CD4-positive, alpha-beta T cell treated with Interleukin-2 at 100 ng/mL for 4 hours (primary cell): Measurements from ENCODE around the gene C1QTNF4.
"Not testable (repeated sequence)": the region's sequence is repeated elsewhere in the genome, so short reads cannot be mapped to it uniquely, and the experiment has no call there.

ENCODE experiments used
- DNase-seq: peaks from one replicate; pipeline ENCODE4 v3.0.0-alpha.2; 2020; ENCODE audit warnings: low spot score

C1QTNF4 gene

DNA sequence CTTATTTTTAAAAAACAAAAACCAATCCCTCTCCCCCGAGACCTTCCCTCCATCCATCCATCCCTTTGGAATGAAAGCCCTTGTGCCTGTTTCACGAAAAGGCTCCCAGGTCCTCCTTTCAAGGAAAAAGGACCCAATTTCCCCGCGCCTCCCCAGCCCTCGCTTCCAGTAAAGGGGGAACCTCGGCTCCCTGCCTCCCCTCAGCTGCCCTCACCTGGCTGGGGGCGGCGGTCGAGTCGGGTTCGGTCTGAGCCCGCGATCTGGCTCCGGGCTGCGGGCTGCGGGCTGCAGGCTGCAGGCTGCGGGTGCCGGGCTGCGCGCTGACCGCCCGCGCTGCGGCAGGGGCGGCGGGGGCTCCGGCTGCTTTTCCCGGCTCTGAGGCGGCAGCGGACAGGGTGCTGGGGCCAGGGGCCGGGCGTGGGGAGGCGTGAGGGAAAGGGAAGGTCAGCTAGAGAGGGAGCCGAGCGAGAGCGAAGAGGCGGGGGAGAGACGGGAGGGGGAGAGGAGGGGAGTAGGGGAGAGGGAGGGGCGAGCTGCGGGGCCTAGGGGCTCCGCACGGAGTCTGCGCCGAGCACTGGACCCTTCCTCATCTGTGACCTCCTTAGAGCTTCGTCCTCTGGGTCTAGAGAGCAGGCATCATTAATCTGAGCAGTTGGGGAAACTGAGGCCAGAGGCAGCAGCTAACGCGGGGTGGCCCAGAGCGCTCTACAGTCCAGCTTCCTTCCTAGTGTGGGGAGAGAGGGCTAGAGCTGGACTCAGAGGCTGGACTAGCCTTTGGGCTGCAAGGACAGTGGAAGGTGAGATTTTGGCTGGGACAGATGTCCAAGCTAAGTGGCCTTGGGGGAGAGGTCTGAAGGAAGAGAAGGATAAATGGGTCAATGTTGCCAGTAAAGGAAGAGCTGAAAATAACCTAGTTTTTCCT, at the start of gene C1QTNF4:
Gene C1QTNF4, minus strand, starts transcription at position 478 of the 922 bp plus-strand sequence. CDS start 3,601 bp downstream, outside the sequence.
- no peak for DNase-seq

DNA sequence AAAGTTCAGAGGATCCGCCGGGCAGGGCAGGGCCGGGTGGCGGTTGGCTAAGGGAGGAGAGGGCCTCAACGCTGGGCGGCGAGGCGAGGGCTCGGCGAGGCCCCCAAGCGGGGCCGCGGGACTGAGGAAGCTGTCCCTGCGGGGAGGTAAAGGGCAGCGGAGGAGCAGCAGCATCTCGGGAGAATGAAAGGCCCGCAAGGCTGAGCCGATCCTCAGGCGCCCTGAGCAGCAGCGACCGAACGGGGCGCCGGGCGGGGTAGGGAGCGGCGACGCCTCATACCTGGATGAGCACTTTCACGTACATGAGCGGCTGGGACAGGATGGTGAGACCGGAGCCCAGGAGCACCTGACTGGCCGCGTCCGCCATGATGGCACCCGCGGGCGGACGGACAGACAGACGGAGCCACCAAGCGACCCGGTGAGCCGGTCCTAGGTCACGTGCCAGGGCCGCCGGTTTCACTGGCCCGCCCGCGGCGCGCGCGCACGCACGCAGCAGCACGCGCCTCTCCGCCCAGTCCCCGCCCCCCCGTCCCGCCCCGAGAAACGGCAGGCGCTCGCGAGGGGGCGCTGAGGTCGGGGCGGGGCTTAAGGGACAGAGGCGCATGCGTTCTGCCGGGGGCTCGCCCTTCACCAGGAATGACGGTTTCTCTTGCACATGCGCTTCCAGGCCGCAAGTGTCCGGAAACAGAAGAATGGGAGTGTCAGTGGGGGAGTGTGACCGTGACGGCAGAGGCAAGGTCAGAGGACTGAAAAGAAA, 48.1 kb upstream of the C1QTNF4 start, which contains the start of gene MTCH2:
Gene MTCH2, minus strand, starts transcription at position 461 of the 757 bp plus-strand sequence. Its CDS starts 94 bp downstream, at position 367.
- DNase-seq: peak; percentile 96

DNA sequence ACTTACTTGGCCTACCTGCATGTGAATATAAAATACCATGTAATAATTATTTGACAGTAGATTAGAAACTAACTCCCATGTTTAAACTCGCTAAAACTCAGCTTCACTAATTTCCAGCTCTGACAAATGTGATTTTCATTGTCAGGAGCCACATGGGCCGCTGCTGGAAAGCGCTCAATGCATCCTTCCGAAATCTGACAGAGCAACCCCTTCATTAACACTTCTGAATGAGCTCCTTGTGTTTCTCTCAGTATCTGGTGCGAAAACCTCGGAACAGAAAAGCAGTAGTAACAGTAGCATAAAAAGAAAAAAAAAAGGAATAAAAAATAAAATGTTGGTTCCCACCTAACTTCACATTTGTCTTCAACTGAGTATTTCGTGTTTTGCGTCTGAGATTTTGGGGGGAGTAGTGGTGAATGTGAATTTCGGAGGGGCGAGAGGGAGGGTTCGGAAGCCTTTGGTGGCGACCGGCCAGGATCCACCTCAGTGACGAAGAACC, 47.4 kb upstream of the C1QTNF4 start:
- no peak for DNase-seq

- DNase-seq: not testable (repeated sequence)
Observed at GRCh38 chr11:47640506-47640905, 46.3 kb upstream of the C1QTNF4 start.

DNA sequence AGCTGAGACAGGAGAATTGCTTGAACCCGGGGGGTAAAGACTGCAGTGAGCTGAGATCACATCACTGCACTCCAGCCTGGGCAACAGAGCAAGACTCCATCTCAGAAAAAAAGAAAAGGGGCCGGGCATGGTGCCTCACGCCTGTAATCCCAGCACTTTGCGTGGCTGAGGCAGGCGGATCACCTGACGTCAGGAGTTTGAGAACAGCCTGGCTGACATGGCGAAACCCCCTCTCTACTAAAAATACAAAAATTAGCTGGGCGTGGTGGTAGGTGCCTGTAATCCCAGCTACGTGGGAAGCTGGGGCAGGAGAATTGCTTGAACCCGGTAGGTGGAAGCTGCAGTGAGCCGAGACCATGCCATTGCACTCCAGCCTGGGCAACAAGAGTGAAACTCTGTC, 42.1 kb upstream of the C1QTNF4 start:
- DNase-seq: not testable (repeated sequence)

DNA sequence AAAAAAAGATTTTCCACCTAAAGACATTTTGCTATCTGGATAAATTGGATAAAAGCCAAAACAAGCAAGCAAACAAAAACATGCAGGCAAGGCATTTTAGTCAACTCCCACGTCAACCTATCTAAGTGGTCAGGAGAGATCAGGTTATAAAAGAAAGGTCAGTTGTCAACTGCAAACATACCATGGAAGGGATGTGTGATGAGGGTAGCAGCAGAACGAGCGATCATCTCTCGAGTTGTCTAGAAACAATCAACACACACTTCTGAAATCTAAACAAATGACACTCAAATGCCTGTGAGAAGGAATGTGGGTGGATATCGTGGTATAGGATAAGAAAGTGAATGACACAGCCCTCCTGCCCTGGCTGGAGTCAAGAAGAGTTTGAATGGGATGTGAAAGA, 37.3 kb upstream of the C1QTNF4 start:
- no peak for DNase-seq

DNA sequence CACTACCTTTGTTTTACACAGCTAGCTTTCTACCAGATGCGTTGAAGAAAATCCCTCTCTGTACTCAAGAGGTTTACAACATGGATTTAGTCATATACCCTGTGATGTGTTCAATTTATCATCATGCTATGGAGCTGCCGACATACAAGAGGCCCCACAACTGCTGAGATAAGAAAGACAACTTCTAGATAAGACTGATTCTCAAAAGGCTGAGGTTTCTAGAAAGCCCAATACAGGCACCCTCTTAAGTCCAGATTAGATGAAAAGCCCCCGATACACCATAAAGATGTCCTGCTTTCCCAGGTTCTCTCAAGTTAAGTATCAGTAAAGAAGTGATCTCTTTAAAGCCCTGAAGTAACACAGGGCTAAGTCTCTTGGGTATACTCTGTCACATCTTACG, 33.8 kb upstream of the C1QTNF4 start:
- DNase-seq: no peak

GRCh38 chr11:47626234-47626633, 32.0 kb upstream of the C1QTNF4 start:
- no peak for DNase-seq

- no peak for DNase-seq
Observed at GRCh38 chr11:47620836-47621378, 26.7 kb upstream of the C1QTNF4 start.

DNA sequence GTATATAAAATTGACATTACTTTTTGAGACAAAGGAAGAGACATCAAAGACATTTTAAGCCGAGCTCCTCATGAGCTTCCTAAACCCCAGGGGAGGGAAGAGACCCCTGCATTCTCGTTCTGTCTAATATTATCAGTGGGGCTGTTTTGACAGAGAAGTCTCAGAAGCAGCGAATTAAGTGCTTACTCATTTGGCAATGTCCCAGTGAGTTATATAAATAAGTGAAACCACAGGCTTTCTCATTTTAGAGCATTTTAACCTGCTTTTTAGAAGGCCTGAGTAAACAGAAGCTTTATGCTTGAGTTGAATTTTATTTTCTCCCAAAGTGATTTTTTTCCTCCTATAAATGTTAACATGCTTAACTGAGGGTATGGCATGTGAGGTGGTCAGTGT, 23.2 kb upstream of the C1QTNF4 start:
- no peak for DNase-seq

GRCh38 chr11:47616726-47617416, 22.7 kb upstream of the C1QTNF4 start:
- DNase-seq: no peak

DNA sequence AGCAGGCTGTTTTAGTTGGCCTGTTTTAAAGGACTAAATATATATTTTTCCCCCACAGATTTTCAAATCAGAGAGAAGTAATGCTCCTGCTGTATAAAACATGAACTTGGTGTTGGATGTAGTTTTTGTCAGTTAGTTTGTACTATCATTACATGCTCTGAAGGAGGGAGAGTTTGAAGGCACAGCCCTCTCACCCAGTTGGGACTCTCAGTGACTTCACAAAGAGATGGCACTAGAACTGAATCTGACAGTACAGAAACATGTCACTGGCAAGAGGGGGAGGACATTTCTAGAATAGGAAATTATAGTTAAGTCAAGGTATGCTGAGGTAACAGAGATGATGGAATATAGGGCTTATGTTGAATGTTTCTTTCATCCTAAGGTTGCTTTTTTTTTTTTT, 21.0 kb upstream of the C1QTNF4 start:
- DNase-seq: no peak

DNA sequence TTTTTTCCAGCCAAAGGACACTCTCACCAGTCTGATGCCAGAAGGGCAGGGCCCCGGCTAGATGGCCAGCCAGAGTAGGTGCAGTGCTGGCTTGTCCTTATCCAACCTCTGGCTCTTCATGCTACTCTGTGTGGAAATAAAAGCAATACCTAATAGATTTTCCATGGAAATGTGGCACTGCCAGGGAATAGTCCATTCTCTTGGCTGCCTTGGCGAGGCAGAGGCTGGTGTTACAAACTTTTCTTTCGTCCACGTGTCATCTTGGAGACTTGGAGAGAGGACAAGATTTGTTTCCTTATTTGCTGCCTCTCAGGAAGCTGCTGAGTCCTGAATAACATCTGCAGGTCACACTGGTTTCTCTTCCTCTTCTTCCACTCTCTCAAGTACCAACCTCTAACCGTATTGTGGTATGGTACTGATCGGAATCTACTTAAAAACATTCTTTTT, 17.2 kb upstream of the C1QTNF4 start:
- no peak for DNase-seq

- no peak for DNase-seq
Observed at GRCh38 chr11:47609675-47610074, 15.5 kb upstream of the C1QTNF4 start.

DNA sequence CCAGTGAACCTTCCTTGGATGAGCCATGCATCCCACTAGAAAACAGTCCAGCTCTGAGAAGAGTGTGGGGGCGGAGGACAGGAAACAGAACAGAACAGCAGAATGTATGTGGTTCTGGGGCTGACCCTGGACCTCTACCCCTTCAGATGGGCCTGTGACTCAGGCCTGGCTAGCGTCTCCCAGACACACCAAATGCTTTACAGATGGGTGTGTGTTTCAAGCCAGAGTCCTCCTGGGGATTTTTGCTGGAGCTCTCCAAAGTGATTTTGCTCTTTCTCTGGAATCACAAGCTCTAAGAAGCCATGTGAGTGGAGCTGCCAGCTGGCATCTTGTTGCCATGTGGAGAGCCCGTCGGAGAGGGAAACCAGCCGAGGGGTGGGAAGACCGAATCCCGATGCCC, 13.2 kb upstream of the C1QTNF4 start:
- no peak for DNase-seq

- DNase-seq: no peak
Observed at GRCh38 chr11:47606731-47607130, 12.5 kb upstream of the C1QTNF4 start.

GRCh38 chr11:47605921-47606320, 11.7 kb upstream of the C1QTNF4 start:
- DNase-seq: no peak

DNA sequence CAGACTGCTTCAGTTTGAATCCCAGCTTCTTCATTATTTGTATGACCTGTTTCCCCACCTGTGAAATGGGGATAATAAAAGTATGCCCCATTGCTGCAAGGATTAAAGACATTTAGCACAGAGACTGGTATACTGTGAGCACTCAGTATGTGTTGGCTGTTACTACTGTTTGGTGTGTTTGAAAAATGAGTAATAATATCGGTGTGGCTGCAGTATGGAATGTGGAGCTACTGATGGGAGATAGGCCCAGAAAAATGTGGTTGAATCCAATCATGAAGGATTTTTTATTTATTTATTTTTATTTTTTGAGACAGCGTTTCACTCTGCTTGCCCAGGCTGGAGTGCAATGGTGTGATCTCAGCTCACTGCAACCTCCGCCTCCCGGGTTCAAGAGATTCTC, 9.1 kb upstream of the C1QTNF4 start:
- DNase-seq: no peak

DNA sequence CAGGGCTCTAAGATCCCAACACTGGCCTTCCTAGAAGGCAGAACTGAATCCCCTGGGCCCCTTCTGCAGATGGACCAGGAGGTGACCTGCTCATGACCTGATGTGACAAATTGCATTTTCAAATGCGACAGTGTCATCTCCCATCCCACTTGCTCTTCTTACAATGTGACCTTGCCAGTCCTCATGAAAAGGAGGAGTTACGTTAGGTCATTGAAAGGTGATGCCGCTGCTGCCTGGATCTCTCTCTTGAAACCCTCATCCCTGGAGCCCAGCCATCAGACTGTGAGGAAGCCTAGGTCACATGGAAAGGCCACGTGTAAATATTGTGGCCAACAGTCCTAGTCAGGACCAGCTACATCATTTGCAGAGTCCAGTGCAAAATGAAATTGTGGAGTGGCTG, 5.7 kb upstream of the C1QTNF4 start:
- no peak for DNase-seq

- DNase-seq: no peak
Observed at GRCh38 chr11:47595967-47596366, 1.8 kb upstream of the C1QTNF4 start.

- DNase-seq: no peak
Observed at GRCh38 chr11:47595029-47595428, 818 bp upstream of the C1QTNF4 start.

DNA sequence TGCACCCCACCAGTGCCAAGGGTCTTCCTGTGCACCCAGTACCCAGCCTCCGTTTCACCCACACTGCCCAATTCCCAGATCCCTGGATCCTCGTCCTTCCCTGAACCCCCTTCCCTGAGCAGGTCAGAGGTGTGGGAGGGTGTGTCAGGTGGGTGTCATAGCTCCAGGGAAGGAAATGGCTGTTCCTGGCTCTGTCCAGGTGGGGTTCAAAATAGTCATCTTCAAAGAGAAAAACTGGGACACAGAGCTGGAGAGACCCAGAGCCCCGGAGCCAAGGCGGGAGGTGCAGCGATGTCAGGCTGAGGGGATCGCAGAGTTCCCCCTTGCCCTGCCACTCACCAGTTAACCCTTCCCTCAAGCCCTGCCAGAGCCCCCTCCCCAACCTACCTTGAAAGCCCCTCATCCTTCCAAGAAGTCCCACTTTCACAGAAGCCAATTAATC, 698 bp downstream of the C1QTNF4 start:
- no peak for DNase-seq
